Ishikawa (cell line): ENCODE measurements around the gene DNAAF2.

Source experiments
- CEBPB ChIP-seq: IDR thresholded peaks from 2 replicates; pipeline ENCODE4 v1.6.1; 2012
- CREB1 ChIP-seq: IDR thresholded peaks from 2 replicates; pipeline ENCODE4 v1.6.1; 2012; ENCODE audit warnings: low read depth
- EGR1 ChIP-seq: IDR thresholded peaks from 2 replicates; pipeline ENCODE4 v1.6.1; 2012
- EP300 ChIP-seq: IDR thresholded peaks from 2 replicates; pipeline ENCODE4 v1.6.1; 2012; ENCODE audit warnings: borderline replicate concordance
- FOXM1 ChIP-seq: IDR thresholded peaks from 2 replicates; pipeline ENCODE4 v1.6.1; 2012; ENCODE audit warnings: low read depth, borderline replicate concordance
- NFIC ChIP-seq: IDR thresholded peaks from 2 replicates; pipeline ENCODE4 v1.6.1; 2012
- RAD21 ChIP-seq: IDR thresholded peaks from 2 replicates; pipeline ENCODE4 v1.6.1; 2012; ENCODE audit warnings: low read depth
- TAF1 ChIP-seq: IDR thresholded peaks from 2 replicates; pipeline ENCODE4 v1.6.1; 2012; ENCODE audit warnings: low read depth, mild to moderate bottlenecking
- TCF12 ChIP-seq: IDR thresholded peaks from 2 replicates; pipeline ENCODE4 v1.6.1; 2012; ENCODE audit warnings: low read depth
- TEAD4 ChIP-seq: IDR thresholded peaks from 2 replicates; pipeline ENCODE4 v1.6.1; 2012
- YY1 ChIP-seq: IDR thresholded peaks from 2 replicates; pipeline ENCODE4 v1.6.1; 2012; ENCODE audit warnings: low read depth
- ZBTB7A ChIP-seq: IDR thresholded peaks from 2 replicates; pipeline ENCODE4 v1.6.1; 2012; ENCODE audit warnings: low read depth
- TF ChIP-seq, protein P1 (sequence below): IDR thresholded peaks from 2 replicates; pipeline ENCODE4 v1.6.1; 2012
- TF ChIP-seq, protein P2 (sequence below): IDR thresholded peaks from 2 replicates; pipeline ENCODE4 v1.6.1; 2012; ENCODE audit warnings: low read depth, mild to moderate bottlenecking
- TF ChIP-seq, protein P3 (sequence below): IDR thresholded peaks from 2 replicates; pipeline ENCODE4 v1.6.1; 2012

DNAAF2 gene

DNA sequence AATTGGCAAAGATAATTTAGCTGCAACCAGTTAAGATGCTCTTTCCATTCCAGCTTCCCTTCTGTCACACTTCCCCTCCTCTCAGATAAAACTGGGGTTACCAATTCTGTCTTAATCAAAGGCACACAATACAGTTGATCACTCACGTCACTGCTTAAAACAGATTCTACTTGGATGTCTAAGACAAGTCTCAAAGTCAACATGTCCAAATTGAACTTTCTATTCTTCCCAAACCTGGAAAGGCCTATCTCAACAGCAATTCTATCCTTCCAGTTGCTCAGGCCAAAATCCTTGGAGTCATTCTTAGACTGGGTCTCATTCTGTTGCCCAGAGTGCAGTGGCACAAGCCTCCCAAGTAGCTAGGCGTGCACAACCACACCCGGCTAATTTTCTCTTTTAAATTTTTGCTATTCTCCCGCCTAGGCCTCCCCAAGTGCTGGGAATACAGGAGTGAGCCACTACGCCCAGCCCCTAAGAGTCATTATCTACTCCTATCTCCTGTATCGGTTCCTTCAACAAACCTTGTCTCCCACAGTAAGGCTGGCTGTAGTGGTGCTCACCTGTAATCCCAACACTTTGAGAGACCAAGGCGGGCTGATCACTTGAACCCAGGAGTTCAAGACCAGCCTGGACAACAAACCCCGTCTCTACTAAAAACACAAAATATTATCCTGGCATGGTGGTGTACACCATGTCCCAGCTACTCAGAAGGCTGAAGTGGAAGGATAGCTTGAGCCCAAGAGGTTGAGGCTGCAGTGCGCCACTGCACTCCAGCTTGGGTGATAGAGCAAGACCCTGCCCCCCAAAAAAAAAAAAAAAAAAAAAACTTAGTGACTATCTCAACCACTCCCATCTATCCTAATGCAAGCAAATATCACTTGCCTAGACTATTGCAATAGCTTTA is 53.6 kb downstream of the DNAAF2 start:
- TF ChIP-seq ZBTB7A = no peak
- TF ChIP-seq TAF1 = no peak
- TF ChIP-seq, protein P1, sequence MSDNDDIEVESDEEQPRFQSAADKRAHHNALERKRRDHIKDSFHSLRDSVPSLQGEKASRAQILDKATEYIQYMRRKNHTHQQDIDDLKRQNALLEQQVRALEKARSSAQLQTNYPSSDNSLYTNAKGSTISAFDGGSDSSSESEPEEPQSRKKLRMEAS = no peak
- TF ChIP-seq FOXM1 = no peak
- no peak for TF ChIP-seq EGR1
- TF ChIP-seq, protein P2, sequence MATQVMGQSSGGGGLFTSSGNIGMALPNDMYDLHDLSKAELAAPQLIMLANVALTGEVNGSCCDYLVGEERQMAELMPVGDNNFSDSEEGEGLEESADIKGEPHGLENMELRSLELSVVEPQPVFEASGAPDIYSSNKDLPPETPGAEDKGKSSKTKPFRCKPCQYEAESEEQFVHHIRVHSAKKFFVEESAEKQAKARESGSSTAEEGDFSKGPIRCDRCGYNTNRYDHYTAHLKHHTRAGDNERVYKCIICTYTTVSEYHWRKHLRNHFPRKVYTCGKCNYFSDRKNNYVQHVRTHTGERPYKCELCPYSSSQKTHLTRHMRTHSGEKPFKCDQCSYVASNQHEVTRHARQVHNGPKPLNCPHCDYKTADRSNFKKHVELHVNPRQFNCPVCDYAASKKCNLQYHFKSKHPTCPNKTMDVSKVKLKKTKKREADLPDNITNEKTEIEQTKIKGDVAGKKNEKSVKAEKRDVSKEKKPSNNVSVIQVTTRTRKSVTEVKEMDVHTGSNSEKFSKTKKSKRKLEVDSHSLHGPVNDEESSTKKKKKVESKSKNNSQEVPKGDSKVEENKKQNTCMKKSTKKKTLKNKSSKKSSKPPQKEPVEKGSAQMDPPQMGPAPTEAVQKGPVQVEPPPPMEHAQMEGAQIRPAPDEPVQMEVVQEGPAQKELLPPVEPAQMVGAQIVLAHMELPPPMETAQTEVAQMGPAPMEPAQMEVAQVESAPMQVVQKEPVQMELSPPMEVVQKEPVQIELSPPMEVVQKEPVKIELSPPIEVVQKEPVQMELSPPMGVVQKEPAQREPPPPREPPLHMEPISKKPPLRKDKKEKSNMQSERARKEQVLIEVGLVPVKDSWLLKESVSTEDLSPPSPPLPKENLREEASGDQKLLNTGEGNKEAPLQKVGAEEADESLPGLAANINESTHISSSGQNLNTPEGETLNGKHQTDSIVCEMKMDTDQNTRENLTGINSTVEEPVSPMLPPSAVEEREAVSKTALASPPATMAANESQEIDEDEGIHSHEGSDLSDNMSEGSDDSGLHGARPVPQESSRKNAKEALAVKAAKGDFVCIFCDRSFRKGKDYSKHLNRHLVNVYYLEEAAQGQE = no peak
- TF ChIP-seq YY1 = no peak
- no peak for TF ChIP-seq EP300
- TF ChIP-seq NFIC = no peak
- no peak for TF ChIP-seq TCF12
- no peak for TF ChIP-seq CREB1
- TF ChIP-seq, protein P3, sequence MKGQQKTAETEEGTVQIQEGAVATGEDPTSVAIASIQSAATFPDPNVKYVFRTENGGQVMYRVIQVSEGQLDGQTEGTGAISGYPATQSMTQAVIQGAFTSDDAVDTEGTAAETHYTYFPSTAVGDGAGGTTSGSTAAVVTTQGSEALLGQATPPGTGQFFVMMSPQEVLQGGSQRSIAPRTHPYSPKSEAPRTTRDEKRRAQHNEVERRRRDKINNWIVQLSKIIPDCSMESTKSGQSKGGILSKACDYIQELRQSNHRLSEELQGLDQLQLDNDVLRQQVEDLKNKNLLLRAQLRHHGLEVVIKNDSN = no peak
- TF ChIP-seq TEAD4 = no peak
- TF ChIP-seq CEBPB = no peak
- no peak for TF ChIP-seq RAD21

DNA sequence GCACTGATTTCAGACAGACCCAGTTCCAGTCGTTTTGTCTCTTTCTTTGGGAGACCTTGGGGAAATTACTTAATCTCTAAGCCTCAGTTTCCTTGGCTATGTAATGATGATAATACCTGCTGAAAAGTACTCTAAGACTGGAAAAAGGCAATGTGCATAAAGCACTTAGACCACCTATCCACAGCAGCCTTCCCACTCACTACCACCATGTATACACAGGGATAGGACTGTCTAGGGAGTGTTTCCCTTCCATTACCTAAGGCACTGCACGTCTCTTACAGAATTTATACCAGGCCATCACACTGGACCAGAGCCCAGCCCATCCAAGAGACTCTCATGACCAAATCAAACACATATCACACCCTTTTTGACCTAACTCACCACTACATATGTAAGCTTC is 55.2 kb downstream of the DNAAF2 start:
- no peak for TF ChIP-seq NFIC
- no peak for TF ChIP-seq TEAD4
- TF ChIP-seq RAD21 = no peak
- no peak for TF ChIP-seq EP300
- no peak for TF ChIP-seq YY1
- TF ChIP-seq, protein P3 = no peak
- TF ChIP-seq CEBPB = no peak
- no peak for TF ChIP-seq ZBTB7A
- TF ChIP-seq, protein P2 = no peak
- no peak for TF ChIP-seq EGR1

DNA sequence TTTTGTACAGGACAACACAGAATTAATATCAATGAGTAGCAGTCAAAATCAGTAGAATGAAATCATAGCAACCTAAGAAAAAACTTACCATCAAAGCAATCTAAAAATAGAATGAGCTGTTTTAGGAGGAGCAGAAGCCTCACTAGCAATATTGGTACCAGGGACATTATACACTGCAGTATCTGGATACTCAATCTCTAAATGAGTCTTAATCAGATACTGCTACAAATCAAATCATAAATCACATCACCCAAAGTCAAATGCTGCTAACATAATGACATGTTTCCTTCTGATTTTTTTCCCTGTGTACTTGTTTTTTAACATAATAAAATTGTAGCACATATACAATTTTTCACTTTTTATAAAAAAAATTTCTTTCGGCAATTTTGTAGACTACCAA is 56.9 kb downstream of the DNAAF2 start:
- TF ChIP-seq RAD21 = no peak
- no peak for TF ChIP-seq ZBTB7A
